ENCODE data around the gene ACTN1.
"Not testable (repeated sequence)": the region's sequence is repeated elsewhere in the genome, so short reads cannot be mapped to it uniquely, and the experiment has no call there.

ACTN1 gene

GRCh38 chr14:68986926-68987652, 8.0 kb upstream of the ACTN1 start:
- no peak for DNase-seq (ENCODE audit: low read depth in 1 of 2, low spot score in 1 of 2)

- DNase-seq (ENCODE audit: low read depth in 1 of 2, low spot score in 1 of 2) = no peak
Measured at GRCh38 chr14:68986225-68986624, 7.1 kb upstream of the ACTN1 start.

GRCh38 chr14:68984686-68985085, 5.6 kb upstream of the ACTN1 start:
- no peak for DNase-seq (ENCODE audit: low read depth in 1 of 2, low spot score in 1 of 2)

- no peak for DNase-seq (ENCODE audit: low read depth in 1 of 2, low spot score in 1 of 2)
Measured at GRCh38 chr14:68983191-68983590, 4.1 kb upstream of the ACTN1 start.

- DNase-seq (ENCODE audit: low read depth in 1 of 2, low spot score in 1 of 2) = no peak
Measured at GRCh38 chr14:68982581-68982980, 3.5 kb upstream of the ACTN1 start.

- DNase-seq (ENCODE audit: low read depth in 1 of 2, low spot score in 1 of 2) = no peak
Measured at GRCh38 chr14:68981539-68981976, 2.5 kb upstream of the ACTN1 start.

- DNase-seq (ENCODE audit: low read depth in 1 of 2, low spot score in 1 of 2) = no peak
Measured at GRCh38 chr14:68981139-68981538, 2.0 kb upstream of the ACTN1 start.

GRCh38 chr14:68979722-68980451, 785 bp upstream of the ACTN1 start:
- DNase-seq (ENCODE audit: low read depth in 1 of 2, low spot score in 1 of 2) = no peak

- peak in 1 of 2 donors; percentile 39 for DNase-seq (ENCODE audit: low read depth in 1 of 2, low spot score in 1 of 2)
Measured at GRCh38 chr14:68978172-68978911, 760 bp downstream of the ACTN1 start.

- no peak for DNase-seq (ENCODE audit: low read depth in 1 of 2, low spot score in 1 of 2)
Measured at GRCh38 chr14:68977718-68978171, 1.4 kb downstream of the ACTN1 start.

GRCh38 chr14:68977180-68977717, 1.9 kb downstream of the ACTN1 start:
- no peak for DNase-seq (ENCODE audit: low read depth in 1 of 2, low spot score in 1 of 2)

GRCh38 chr14:68976160-68977067, 2.7 kb downstream of the ACTN1 start:
- no peak for DNase-seq (ENCODE audit: low read depth in 1 of 2, low spot score in 1 of 2)

GRCh38 chr14:68975667-68976066, 3.4 kb downstream of the ACTN1 start:
- no peak for DNase-seq (ENCODE audit: low read depth in 1 of 2, low spot score in 1 of 2)

- DNase-seq (ENCODE audit: low read depth in 1 of 2, low spot score in 1 of 2) = no peak
Measured at GRCh38 chr14:68974759-68975347, 4.2 kb downstream of the ACTN1 start.

- no peak for DNase-seq (ENCODE audit: low read depth in 1 of 2, low spot score in 1 of 2)
Measured at GRCh38 chr14:68973639-68974038, 5.5 kb downstream of the ACTN1 start.

- DNase-seq (ENCODE audit: low read depth in 1 of 2, low spot score in 1 of 2) = not testable (repeated sequence)
Measured at GRCh38 chr14:68973219-68973565, 5.9 kb downstream of the ACTN1 start.

- DNase-seq (ENCODE audit: low read depth in 1 of 2, low spot score in 1 of 2) = no peak
Measured at GRCh38 chr14:68972507-68973218, 6.4 kb downstream of the ACTN1 start.

GRCh38 chr14:68971411-68972035, 7.6 kb downstream of the ACTN1 start:
- no peak for DNase-seq (ENCODE audit: low read depth in 1 of 2, low spot score in 1 of 2)

- DNase-seq (ENCODE audit: low read depth in 1 of 2, low spot score in 1 of 2) = no peak
Measured at GRCh38 chr14:68970736-68971135, 8.4 kb downstream of the ACTN1 start.

All from stimulated activated CD4-positive, alpha-beta T cell treated with anti-CD3 and anti-CD28 coated beads, Interleukin-15, amount 100 ng/mL, for 1 hour (primary cell).